GM21576 (cell line): ENCODE results near the gene ALPI.

ENCODE experiments used
- ATAC-seq: cut with Tn5 transposase; IDR thresholded peaks from one replicate; pipeline ENCODE4 v1.9.1; 2021; ENCODE audit warnings: mild to moderate bottlenecking, moderate library complexity; ENCODE audit not compliant: unreplicated experiment

Gene ALPI

DNA sequence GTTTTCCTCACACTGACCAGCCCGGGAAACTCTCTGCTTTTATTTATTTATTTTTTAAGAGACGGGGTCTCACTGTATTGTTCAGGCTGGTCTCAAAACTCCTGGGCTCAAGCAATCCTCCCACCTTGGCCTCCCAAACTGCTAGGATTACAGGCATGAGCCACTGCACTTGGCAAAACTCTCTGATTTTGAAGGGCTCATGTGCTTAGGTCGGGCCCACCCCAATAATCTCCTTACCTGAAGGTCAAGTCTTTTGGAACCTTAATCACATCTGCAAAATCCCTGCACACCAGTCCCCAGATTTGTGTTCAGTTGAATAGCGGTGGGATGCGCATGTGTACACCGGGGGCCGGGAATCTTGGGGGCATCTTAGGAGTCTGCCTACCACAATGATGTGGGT is 39.3 kb downstream of the ALPI start:
- ATAC-seq: no peak

DNA sequence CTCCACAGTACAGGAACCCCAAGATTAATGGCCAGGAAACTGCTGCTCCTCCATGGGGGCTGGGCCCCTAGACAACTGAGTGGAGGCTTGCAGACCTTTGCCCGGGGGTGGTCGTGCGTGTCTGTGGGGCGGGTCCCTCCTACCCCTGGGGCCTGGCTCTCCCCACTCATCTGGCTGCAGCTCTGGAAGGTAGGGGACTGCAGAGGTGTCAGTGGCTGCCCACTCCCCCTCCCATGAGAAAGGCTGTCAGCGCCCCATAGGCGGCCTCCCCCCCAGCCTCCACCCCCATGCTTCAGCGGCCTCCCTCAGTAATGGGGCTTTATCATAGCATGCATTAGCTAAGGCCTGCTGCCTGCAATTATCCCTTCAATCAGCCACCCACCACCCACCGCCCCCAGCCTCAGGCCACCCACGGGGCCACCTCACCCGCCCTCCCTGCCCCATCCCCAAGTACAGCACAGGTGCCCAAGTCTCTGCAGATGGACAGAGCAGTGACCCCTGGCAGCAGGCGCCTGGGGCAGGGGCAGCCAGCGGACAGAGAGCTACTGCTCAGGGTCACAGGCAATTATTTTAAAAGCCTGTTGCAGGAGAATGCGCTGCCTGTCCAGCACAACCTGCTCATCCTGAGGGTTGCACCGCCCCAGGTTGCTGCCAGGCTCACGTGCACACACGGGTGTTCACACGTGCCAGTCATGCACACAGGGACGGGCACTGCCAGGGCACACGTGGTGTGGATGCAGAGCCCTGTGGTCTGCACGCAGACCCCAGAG is 40.7 kb downstream of the ALPI start:
- no peak for ATAC-seq

DNA sequence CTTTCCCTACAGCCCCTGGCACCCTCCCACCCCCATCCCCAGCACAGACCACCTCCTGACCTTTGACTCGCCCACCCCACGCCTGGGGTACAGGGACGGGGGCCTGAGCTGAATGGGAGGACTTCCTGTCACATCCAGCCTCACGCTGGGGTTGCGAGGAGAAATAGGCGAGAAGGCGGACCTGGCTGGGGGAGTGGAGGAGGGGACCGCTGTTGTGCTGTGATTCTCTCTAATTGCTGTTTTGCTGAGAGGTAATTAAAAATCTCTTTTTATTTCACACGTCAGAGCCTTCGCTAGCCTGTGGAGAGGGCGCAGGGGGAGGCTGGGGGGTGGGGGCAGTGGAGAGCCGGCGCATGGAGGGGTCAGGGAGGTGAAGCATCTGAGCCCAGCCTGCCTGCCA is 41.4 kb downstream of the ALPI start:
- ATAC-seq: no peak

DNA sequence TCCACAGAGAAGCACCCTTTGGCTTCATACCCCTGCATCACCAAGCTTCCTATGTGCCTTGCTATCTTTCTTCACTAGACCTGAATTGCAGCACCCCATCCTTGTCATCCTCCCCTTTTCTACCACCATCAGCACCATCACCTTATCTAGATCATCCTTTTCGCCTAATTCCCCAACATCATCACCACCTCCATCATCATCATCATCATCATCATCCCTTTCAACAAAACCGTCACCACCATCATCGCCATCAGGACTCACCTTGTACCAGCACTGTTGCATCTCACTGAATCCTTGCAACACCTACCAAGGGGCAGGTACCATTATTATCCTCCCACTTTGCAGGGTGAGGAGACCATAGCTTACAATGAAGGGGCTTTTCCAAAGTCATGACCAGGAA is 42.5 kb downstream of the ALPI start:
- no peak for ATAC-seq

DNA sequence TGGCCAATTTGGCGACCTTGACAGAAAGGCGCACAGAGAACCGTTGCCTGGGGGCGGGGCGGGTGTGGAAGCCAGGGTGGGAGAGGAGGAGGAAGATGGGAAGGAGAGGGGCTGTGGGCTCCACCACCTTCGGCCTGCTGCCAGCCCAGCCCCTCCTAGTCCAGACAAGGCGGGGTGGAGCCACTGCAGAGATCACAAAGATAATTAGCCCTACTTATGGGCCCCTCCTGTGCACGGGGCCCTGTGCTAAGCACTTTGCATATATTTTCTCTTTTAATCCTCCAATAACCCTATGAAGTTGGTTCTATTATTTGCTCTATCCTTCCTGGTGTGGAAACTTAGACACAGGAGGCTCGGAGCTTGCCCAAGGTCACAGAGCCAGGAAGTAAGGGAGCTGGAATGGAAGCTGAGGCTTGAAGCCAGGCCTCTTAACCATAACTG is 45.4 kb downstream of the ALPI start:
- no peak for ATAC-seq

DNA sequence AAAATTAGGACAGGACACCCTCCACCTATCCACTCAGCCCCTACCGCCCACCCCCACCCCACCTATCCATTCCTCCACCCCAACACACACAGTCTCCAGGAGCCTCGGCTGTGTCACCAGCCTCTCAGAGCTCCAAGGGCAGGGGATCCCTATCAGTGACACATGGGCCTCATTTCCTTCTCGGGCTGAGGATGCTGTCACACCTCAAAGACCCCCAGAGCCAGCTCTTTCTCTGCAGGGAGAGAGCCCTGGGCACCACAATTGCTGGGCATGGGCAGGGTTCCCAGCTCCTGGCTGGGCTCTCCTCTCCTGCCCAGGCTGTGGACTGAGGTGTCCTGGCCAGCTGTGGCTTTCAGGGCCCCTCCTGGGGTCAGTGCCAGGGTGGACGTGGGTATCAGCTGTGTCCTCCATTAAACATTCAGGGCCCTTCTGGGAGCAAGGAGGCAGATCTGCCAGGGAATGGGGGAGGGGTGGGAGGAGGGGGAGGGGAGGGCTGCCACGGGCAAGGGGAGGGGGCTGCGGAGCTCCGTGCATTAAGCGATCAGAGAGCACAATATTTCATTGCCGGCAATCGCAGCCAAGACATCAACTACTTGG is 45.9 kb downstream of the ALPI start:
- no peak for ATAC-seq

DNA sequence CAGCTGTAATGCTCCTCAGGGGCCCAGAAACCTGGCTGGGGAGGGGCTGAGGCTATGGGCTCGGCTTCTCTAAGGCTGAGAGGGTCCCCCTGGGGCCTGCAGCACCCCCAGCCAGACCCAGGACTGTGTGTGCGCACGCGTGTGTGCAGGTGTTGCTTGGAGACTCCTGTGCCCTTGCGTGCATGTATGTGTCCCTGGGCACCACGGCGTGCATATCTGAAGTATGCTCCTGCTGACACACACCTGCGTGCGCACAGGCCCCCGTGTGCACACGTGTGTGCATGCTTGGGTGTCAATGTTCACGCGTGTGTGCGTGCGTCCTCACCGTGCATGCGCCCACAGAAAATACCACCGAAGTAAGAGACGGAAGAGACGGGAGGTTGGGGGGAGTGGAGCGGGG is 46.6 kb downstream of the ALPI start:
- ATAC-seq: no peak

DNA sequence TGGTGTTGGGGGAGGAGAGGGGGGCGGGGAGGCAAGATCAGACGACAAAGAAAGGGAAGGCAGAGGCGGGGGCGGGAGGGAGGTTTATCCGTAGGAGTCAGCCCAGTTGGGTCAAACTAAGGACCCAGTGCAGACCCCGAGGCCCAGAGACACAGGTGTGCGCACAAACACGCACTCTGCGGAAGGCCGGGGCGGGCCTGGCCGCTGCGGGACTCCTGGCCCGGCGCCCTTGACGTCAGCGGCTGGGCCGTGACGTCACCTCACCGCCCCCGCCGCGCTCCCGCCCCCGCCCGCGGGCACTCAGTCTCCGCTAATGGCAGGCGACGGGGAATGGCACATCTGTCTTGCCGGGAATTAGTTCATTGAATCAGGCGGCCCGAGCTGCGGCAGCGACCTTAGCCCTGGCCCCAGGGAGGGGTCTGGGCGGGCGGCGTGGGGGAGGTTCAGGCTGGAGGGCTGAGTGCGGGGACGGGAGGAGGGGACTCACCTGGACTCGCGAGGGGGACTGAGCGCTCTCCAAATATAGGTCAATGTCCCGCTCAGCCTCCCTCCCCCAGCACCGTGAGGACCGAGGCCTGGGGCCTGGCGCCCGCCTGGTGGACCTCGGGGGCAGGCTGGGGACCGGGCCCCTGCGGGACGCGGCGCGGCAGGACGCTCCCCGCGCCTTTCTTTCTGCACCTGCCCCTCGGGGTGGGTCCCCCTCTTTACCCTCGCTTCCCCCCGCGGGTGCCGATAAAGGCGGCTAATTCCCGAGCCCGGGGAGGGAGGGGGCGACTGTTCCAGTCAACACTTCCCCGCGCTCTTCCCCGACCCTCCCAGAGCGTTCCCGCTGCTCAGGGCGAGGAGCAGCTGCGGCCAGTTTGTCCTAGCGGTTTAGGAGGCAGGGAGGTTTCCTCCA is 47.2 kb downstream of the ALPI start:
- no peak for ATAC-seq

DNA sequence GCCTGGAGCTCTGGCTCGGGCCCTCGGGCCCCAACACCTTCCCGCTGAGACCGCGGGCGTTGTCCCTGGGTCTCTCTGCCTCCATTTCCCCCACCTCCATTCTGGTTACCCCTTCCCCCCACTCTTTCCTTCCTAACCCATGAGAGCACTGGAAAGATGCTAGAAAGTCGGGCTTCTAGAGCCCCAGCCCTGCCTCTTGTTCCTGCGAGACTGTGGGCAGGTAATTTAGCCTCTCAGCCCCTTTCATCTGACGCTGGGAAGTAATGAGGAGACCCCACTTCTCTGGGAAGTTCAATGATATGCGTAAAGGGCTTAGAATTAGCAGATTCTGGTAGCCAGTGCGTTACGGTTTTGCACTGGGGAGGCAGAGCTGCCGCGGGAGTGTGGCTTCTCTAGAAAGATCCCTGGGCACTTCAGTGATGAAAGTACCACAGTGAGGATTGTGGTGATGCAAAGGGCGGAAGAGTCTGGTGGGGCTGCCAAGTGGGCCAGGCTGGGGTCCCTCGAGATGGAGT is 47.9 kb downstream of the ALPI start:
- no peak for ATAC-seq

DNA sequence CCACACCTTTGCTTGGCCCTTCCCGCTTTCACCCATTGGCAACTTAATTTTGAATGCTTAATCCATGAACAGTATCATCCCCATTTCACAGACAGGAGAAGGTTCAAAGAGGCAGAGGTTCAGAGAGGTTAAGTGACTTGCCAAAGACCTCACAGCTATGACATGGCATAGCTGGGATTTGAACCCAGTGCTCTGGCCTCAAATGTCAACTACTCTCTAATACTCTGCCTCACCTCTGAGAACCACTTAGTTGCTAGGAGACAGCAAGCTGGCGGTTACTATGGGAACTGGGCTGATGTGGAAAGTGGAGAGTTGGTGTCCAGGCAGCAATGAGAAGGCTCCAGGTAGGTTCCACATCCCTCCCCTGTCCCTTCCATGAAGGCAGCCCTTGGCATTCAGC is 48.5 kb downstream of the ALPI start:
- ATAC-seq: no peak

DNA sequence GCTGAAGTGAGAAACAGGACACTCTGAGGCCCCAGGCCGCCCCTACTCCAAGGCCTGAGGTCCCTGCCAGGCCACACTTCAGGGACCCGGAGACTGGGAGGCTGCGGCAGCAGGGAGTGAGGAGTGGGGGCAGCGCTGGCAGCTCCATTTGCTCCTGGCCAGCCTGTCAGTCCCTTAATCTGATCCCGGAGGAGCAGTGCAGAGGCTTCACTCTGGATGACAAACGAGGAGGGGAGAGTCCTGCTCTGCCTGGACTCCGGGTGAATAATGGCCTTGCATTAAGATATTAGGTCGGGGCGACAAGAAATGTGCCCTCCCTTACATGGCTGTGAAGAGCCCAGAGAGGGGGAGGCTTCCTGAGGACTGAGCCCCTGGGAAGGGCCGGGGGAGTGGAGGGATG is 49.9 kb downstream of the ALPI start:
- ATAC-seq: no peak

DNA sequence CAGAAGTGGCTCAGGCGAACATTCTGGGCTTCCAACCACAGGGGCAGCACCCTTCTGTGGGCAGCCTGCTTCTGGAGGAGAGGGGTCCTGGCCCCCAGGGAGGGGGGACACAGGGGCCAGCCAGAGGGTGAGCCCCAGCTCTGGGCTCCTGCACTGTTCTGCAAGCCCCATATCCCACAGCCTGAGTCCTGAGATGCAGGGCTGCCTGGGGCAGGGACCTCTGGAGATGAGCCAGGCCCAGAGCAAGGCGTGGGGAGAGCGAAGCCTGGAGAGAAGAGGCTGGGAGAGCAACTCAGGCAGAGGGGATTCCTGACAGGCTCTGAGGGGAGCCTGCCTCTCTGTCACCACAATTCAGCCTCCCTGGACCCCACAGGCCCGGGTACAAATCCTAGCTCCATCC is 50.8 kb downstream of the ALPI start:
- ATAC-seq: no peak

DNA sequence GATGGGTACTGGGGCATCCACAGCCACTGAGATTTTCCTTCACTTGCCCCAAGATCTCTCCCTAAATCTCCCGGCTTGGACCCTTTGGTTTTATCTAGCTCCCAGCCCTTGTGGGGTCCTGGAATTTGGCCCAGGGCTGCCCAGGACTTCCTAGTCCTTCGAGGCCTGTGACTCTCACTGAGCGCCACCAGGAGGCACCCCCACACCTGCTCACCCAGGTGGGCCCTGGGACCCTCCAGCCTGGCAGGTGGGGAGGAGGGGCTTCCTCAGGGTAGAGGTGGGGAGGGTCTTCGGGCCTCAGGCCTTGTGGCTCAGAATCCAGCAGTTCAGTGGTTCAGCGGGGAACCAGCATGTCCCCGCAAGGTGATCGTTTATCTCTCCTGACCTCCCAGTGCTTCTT is 52.3 kb downstream of the ALPI start:
- ATAC-seq: no peak
